Activated CD8-positive, alpha-beta memory T cell treated with anti-CD3 and anti-CD28 coated beads for 36 hours (primary cell): ENCODE data around the gene ADK. TPM values are rescaled to one million over a fixed set of nuclear protein-coding genes. Genes with fewer than 3 reads are reported as not detected.

Experiments
- CTCF ChIA-PET: fragments of 350-600 bp; sonication (Branson Sonifier 250); formaldehyde crosslinking; loops from one replicate; lab custom pipeline; 2021; ENCODE audit warnings: antibody characterized with exemption; lab: Charles Lee
- POLR2A ChIA-PET: fragments of 350-600 bp; sonication (Branson Sonifier 250); formaldehyde crosslinking; loops from one replicate; lab custom pipeline; 2021; ENCODE audit warnings: antibody characterized with exemption; lab: Charles Lee
- total RNA-seq, 2 experiments: library from RNA; stranded (reverse); gene quantifications; one replicate each; pipeline ENCODE4 v1.2.3, GENCODE V29; 2021

The ADK gene
- total RNA-seq, 2 experiments from 2014 or later = 62.6 to 64.5 TPM

- CTCF ChIA-PET = interaction anchor here (1.0 kb wide), 1 partner anchor 12 kb away, joined by 3 read pairs; no protein-coding TSS in a partner anchor
- POLR2A ChIA-PET = no interaction called here
These were observed 601.5 kb downstream of the ADK start for GRCh38 chr10:74752371-74753040.

- ChIA-PET CTCF (interaction anchor here (0.6 to 1.0 kb wide), 2 partner anchors 14 to 57 kb away, joined by 3 read pairs; no protein-coding TSS in a partner anchor), POLR2A (no interaction called here)
These were observed 602.6 kb downstream of the ADK start for GRCh38 chr10:74753442-74754211.

- ChIA-PET CTCF (interaction anchor here (0.6 kb wide), 1 partner anchor 56 kb away, joined by 3 read pairs; no protein-coding TSS in a partner anchor), POLR2A (no interaction called here)
These were observed 603.4 kb downstream of the ADK start for GRCh38 chr10:74754381-74754821.

GRCh38 chr10:74755273-74755672 lies 604.3 kb downstream of the ADK start:
- CTCF ChIA-PET = no interaction called here
- POLR2A ChIA-PET = no interaction called here

Other genes with a start within 250 kb of the ADK start
- gene PLAU, start 240.1 kb upstream of the ADK start, total RNA-seq = under 1 TPM; 0.25 to 0.38 TPM
- 10 to 100 TPM; 25.4 to 25.9 TPM for gene VCL, start 153.1 kb upstream of the ADK start, total RNA-seq
- gene AP3M1, start 393 bp upstream of the ADK start, total RNA-seq = 10 to 100 TPM; 56.6 to 58.0 TPM